ENCODE measurements around the gene CREB5.

DNA sequence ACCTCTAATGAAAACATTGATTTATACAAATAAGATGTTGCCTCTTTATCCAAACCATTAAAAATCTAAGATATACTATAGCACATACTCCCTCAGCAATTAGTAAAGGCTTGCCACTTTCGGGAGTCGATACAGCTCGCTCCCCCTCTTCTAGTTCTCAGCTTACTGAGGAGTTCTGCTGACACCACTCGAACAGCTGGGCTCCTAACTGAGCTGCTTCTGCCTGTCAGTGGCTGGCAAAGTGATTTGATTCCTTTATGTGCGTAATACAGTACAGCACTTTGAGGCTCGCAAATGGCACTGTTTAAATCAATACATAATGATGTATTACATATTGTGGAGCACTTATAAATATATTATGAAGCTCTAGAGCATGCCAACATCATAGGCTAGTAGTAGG is 241.8 kb downstream of the CREB5 start:
- TF ChIP-seq POLR2A (IDR thresholded peaks at IDR 0.05; ENCODE audit: borderline replicate concordance, extremely low read depth, insufficient read depth, insufficient read length) = no peak
- TF ChIP-seq CTCF (IDR thresholded peaks at IDR 0.05 in 2 of 3, conservative IDR thresholded peaks at IDR 0.05 in 1 of 3; ENCODE audit: borderline replicate concordance in 1 of 3, insufficient read depth in 1 of 3, low read depth in 2 of 3, low read length in 2 of 3) = no peak
- TF ChIP-seq MAX (IDR thresholded peaks at IDR 0.05) = no peak
- TF ChIP-seq POLR2AphosphoS5 (IDR thresholded peaks at IDR 0.05; ENCODE audit: low read depth, low read length) = no peak
- TF ChIP-seq SIN3A (IDR thresholded peaks at IDR 0.05; ENCODE audit: low read depth) = no peak
- TF ChIP-seq EZH2 (IDR thresholded peaks at IDR 0.05) = no peak
- no peak for TF ChIP-seq TCF7L2 (IDR thresholded peaks at IDR 0.05; ENCODE audit: borderline replicate concordance, extremely low read depth, insufficient read depth, insufficient read length)
- TF ChIP-seq REST (IDR thresholded peaks at IDR 0.05; ENCODE audit: low read depth) = no peak
